ENCODE data around the gene ADORA3.

DNA sequence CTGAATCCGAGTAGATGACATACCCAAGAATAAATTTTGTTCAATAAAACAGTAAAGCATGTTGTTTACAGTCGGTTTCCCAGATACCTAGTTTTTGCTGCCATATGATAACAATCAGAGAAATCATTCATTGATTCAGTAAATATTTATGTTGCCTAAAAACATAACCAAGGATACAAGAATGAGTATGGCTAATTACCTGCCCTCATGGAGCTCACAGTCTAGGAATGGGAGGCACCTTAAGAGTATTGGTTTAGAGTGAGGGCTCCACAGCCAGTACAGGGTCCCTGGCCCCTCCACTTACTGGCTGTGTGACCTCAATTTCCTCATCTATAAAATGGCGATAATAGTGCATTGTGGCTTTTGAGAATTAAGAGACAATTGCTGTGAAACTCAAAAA, 53.2 kb downstream of the ADORA3 start:
- TF ChIP-seq, protein P1, sequence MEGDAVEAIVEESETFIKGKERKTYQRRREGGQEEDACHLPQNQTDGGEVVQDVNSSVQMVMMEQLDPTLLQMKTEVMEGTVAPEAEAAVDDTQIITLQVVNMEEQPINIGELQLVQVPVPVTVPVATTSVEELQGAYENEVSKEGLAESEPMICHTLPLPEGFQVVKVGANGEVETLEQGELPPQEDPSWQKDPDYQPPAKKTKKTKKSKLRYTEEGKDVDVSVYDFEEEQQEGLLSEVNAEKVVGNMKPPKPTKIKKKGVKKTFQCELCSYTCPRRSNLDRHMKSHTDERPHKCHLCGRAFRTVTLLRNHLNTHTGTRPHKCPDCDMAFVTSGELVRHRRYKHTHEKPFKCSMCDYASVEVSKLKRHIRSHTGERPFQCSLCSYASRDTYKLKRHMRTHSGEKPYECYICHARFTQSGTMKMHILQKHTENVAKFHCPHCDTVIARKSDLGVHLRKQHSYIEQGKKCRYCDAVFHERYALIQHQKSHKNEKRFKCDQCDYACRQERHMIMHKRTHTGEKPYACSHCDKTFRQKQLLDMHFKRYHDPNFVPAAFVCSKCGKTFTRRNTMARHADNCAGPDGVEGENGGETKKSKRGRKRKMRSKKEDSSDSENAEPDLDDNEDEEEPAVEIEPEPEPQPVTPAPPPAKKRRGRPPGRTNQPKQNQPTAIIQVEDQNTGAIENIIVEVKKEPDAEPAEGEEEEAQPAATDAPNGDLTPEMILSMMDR (IDR thresholded peaks at IDR 0.05) = no peak
- no peak for TF ChIP-seq POLR2A (IDR thresholded peaks at IDR 0.05)
